ENCODE data around the gene IFI27L2.

Gene IFI27L2

GRCh38 chr14:94123296-94123695 is 6.1 kb downstream of the IFI27L2 start:
- no peak for DNase-seq (ENCODE audit: low spot score)

GRCh38 chr14:94122438-94122837 is 7.0 kb downstream of the IFI27L2 start:
- DNase-seq (ENCODE audit: low spot score) = no peak

GRCh38 chr14:94121485-94121884 is 7.9 kb downstream of the IFI27L2 start:
- DNase-seq (ENCODE audit: low spot score) = no peak

- peak; percentile 40 for DNase-seq (ENCODE audit: low spot score)
Observed at GRCh38 chr14:94120667-94121340, 8.6 kb downstream of the IFI27L2 start.

- no peak for DNase-seq (ENCODE audit: low spot score)
Observed at GRCh38 chr14:94119071-94119470, 10.3 kb downstream of the IFI27L2 start.

GRCh38 chr14:94117856-94118255 is 11.5 kb downstream of the IFI27L2 start:
- no peak for DNase-seq (ENCODE audit: low spot score)

GRCh38 chr14:94116701-94117100 is 12.7 kb downstream of the IFI27L2 start:
- DNase-seq (ENCODE audit: low spot score) = no peak

GRCh38 chr14:94115631-94116030 is 13.8 kb downstream of the IFI27L2 start:
- DNase-seq (ENCODE audit: low spot score) = no peak

- no peak for DNase-seq (ENCODE audit: low spot score)
Observed at GRCh38 chr14:94115058-94115591, 14.3 kb downstream of the IFI27L2 start.

- no peak for DNase-seq (ENCODE audit: low spot score)
Observed at GRCh38 chr14:94114589-94115057, 14.8 kb downstream of the IFI27L2 start.

- DNase-seq (ENCODE audit: low spot score) = no peak
Observed at GRCh38 chr14:94113908-94114588, 15.4 kb downstream of the IFI27L2 start.

GRCh38 chr14:94113490-94113889 is 15.9 kb downstream of the IFI27L2 start:
- no peak for DNase-seq (ENCODE audit: low spot score)

GRCh38 chr14:94113073-94113472 is 16.3 kb downstream of the IFI27L2 start:
- no peak for DNase-seq (ENCODE audit: low spot score)

- DNase-seq (ENCODE audit: low spot score) = no peak
Observed at GRCh38 chr14:94112513-94113063, 16.8 kb downstream of the IFI27L2 start.

- no peak for DNase-seq (ENCODE audit: low spot score)
Observed at GRCh38 chr14:94111276-94112095, 17.9 kb downstream of the IFI27L2 start.

- DNase-seq (ENCODE audit: low spot score) = peak; percentile 77
Observed at GRCh38 chr14:94110552-94111181, 18.7 kb downstream of the IFI27L2 start, which contains the start of gene IFI27. IFI27 (plus strand) TSS chr14:94110736.

GRCh38 chr14:94109915-94110250 is 19.5 kb downstream of the IFI27L2 start:
- no peak for DNase-seq (ENCODE audit: low spot score)

- DNase-seq (ENCODE audit: low spot score) = no peak
Observed at GRCh38 chr14:94104731-94105130, 24.7 kb downstream of the IFI27L2 start.

GRCh38 chr14:94103554-94104150 is 25.8 kb downstream of the IFI27L2 start:
- no peak for DNase-seq (ENCODE audit: low spot score)

GRCh38 chr14:94102768-94103482 is 26.5 kb downstream of the IFI27L2 start:
- no peak for DNase-seq (ENCODE audit: low spot score)

GRCh38 chr14:94101748-94102147 is 27.7 kb downstream of the IFI27L2 start:
- no peak for DNase-seq (ENCODE audit: low spot score)

Data from AG08395 (cell line).